MM.1S (cell line): ENCODE data around the gene CAST.

Experiments used
- EZH2 ChIP-seq: fragments of 300-600 bp; sonication (generic); optimal IDR thresholded peaks from 2 replicates; pipeline ENCODE3; 2017; ENCODE audit warnings: low read depth, mild to moderate bottlenecking, antibody characterized with exemption, low read length, mixed read lengths
- EZH2phosphoT487 ChIP-seq: fragments of 300-600 bp; sonication (generic); IDR thresholded peaks from 2 replicates; pipeline ENCODE4 v1.6.1; 2018; ENCODE audit warnings: antibody characterized with exemption, low read length
- TF ChIP-seq, protein P1 (sequence below): fragments of 300-600 bp; sonication (generic); IDR thresholded peaks from 2 replicates; pipeline ENCODE4 v1.5.1; 2016; ENCODE audit warnings: antibody characterized with exemption, low read length, mixed read lengths

DNA sequence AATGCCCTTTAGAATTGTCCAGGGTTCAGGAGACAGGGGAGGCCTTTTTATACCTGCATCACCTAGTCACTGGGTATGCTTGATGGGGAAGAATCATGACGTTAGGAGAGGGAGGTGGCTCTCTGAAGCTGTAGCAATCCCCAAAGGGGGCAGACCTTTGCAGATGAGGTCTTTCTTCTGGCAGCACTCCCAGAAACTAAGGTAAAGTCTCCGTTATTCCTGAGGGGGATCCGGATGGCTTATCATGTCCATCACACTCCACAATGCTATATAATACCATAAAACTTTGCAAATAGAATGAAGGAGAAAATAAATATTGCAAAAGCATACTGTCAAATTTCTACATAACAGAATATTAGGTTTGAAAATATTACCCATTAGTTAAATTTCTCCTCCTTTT is 21.5 kb upstream of the CAST start:
- TF ChIP-seq, protein P1, sequence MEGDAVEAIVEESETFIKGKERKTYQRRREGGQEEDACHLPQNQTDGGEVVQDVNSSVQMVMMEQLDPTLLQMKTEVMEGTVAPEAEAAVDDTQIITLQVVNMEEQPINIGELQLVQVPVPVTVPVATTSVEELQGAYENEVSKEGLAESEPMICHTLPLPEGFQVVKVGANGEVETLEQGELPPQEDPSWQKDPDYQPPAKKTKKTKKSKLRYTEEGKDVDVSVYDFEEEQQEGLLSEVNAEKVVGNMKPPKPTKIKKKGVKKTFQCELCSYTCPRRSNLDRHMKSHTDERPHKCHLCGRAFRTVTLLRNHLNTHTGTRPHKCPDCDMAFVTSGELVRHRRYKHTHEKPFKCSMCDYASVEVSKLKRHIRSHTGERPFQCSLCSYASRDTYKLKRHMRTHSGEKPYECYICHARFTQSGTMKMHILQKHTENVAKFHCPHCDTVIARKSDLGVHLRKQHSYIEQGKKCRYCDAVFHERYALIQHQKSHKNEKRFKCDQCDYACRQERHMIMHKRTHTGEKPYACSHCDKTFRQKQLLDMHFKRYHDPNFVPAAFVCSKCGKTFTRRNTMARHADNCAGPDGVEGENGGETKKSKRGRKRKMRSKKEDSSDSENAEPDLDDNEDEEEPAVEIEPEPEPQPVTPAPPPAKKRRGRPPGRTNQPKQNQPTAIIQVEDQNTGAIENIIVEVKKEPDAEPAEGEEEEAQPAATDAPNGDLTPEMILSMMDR: no peak
- TF ChIP-seq EZH2: no peak
- TF ChIP-seq EZH2phosphoT487: no peak
